H1 (cell line): ENCODE measurements around the gene KCTD15. TPM values are rescaled to one million over a fixed set of nuclear protein-coding genes. Genes with fewer than 3 reads are reported as not detected.

Experiments
- CHD7 ChIP-seq: fragments of 300-600 bp; sonication (generic); IDR thresholded peaks from 2 replicates; pipeline ENCODE4 v1.7.1; 2012; ENCODE audit warnings: low read length, moderate library complexity, mild to moderate bottlenecking, inconsistent platforms; ENCODE audit not compliant: insufficient replicate concordance
- polyA plus RNA-seq, 7 experiments: library from polyadenylated mRNA; depleted of rRNA in 3 of 7; stranded (reverse) in 5 of 7; unstranded in 2 of 7; fragments of >200 nt in 5 of 7; fragments of 200-250 nt in 2 of 7; gene quantifications; 1 replicate in 5 of 7; 2 replicates in 1 of 7; 4 replicates in 1 of 7; pipeline versions ENCODE4 v1.2.1 to v1.2.3, GENCODE V29; 2011 to 2013; ENCODE audit warnings: missing spikeins in 2 of 7, mixed read lengths in 2 of 7
- total RNA-seq: library from RNA; stranded (reverse); fragmentation: NEBNext Ultra II Directional; extraction: Animal tissue kit (Norgen Biotek cat#: 25700); gene quantifications from 2 replicates; pipeline ENCODE4 v1.2.1, GENCODE V29; 2021

KCTD15 gene
- total and polyA plus RNA-seq, 2 of the 8 experiments (the other 6 are each of a cell fraction or from before 2014, with no cell fraction given): 25.1 to 27.0 TPM

GRCh38 chr19:33758541-33759013 is 38.1 kb upstream of the KCTD15 start (continued):
- no peak for TF ChIP-seq CHD7
